ENCODE results near the gene SLC16A6. TPM values are rescaled to one million over a fixed set of nuclear protein-coding genes. Genes with fewer than 3 reads are reported as not detected.
"Not testable (repeated sequence)": the region's sequence is repeated elsewhere in the genome, so short reads cannot be mapped to it uniquely, and the experiment has no call there.

The SLC16A6 gene
- total RNA-seq, 1 experiment from 2014 or later: 0.70 TPM

DNA sequence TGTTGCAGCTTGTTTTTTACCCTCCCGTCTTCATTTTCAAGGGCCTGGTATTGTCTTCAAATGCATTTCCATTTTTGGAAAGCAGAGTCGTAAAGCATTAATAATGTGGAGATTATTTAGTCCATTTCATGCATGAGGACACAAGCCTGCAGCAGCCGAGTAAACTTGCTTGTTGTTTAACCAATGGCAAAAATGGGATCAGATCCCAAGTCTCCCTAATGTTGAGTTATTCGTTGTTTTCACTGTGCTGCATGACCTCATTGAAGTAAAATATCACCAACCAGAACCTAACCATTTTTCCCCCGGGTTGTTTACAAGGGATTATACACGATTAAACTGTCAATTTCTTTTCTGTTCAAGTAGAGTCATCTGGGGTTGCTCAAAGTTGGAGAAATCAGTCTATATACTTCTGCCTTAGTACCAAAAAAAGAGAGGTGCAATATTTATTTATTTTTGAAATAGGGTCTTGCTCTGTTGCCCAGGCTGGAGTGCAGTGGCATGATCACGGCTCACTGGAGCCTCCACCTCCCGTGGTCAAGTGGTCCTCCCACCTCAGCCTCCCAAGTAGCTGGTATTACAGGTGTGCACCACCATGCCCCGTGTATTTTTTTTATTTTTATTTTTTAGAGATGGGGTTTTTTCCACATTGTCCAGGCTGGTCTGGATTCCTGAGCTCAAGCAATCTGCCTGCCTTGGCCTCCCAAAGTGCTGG is 30.7 kb downstream of the SLC16A6 start:
- H4K20me1 ChIP-seq (ENCODE audit: insufficient read depth): no peaks in the 10 kb centered on the region
- no peaks in the 10 kb centered on the region for H3K79me2 ChIP-seq (ENCODE audit: low read depth)
- CTCF ChIA-PET: no interaction called here
- no peak for DNase-seq
- no peaks in the 10 kb centered on the region; the same call in 1 of the 2 replicates for H3F3A ChIP-seq (ENCODE audit: insufficient read depth, low read depth)
- BruUV-seq (replicated peaks): no TSS peak
- H3K27me3 ChIP-seq (ENCODE audit: insufficient read depth, low read depth): no peaks in the 10 kb centered on the region
- no peak overlapping the region for H2AFZ ChIP-seq
- no peak overlapping the region for H3K4me2 ChIP-seq
- intact Hi-C loops (cut with micrococcal nuclease; ENCODE audit: unreplicated experiment): no loop called here
- H3K36me3 ChIP-seq (ENCODE audit: low read depth): no peaks in the 10 kb centered on the region
- no peaks in the 10 kb centered on the region for H3K9me2 ChIP-seq (ENCODE audit: insufficient read depth)
- H3K9me3 ChIP-seq (ENCODE audit: insufficient read depth, low read depth): no peaks in the 10 kb centered on the region
- POLR2A ChIA-PET (ENCODE audit: unreplicated experiment): interaction anchor here (0.7 kb wide), 1 partner anchor 13 kb away, joined by 5 read pairs; no protein-coding TSS in a partner anchor
- no peak overlapping the region for H3K27ac ChIP-seq
- H3K4me3 ChIP-seq: no peak overlapping the region
- TF ChIP-seq, protein P1, sequence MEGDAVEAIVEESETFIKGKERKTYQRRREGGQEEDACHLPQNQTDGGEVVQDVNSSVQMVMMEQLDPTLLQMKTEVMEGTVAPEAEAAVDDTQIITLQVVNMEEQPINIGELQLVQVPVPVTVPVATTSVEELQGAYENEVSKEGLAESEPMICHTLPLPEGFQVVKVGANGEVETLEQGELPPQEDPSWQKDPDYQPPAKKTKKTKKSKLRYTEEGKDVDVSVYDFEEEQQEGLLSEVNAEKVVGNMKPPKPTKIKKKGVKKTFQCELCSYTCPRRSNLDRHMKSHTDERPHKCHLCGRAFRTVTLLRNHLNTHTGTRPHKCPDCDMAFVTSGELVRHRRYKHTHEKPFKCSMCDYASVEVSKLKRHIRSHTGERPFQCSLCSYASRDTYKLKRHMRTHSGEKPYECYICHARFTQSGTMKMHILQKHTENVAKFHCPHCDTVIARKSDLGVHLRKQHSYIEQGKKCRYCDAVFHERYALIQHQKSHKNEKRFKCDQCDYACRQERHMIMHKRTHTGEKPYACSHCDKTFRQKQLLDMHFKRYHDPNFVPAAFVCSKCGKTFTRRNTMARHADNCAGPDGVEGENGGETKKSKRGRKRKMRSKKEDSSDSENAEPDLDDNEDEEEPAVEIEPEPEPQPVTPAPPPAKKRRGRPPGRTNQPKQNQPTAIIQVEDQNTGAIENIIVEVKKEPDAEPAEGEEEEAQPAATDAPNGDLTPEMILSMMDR (conservative IDR thresholded peaks at IDR 0.05): no peak
- TF ChIP-seq EZH2 (IDR thresholded peaks at IDR 0.05; ENCODE audit: low read depth): no peak
- H3K4me1 ChIP-seq (replicated peaks; ENCODE audit: insufficient read depth): peaks cover 10% of the 10 kb centered on the region; the same call in 1 of the 2 replicates

DNA sequence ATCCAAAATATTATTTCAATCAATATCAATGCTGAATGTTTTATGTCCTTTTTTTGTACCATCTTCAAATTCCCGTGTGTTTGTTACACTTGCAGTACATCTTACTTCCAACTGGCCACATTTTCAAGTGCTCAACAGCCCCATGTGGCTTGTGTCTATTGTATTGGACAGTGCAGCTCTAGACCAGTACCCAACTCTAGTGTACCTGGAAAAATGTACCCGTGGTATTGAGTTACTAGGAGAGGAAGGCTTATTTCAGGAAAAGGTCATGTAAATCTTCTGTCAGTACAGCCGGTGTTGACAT is 31.3 kb downstream of the SLC16A6 start:
- H3K9me3 ChIP-seq (ENCODE audit: insufficient read depth, low read depth); H3K79me2 ChIP-seq (ENCODE audit: low read depth); H3K4me1 ChIP-seq (replicated peaks; ENCODE audit: insufficient read depth); H3F3A ChIP-seq (ENCODE audit: insufficient read depth, low read depth); H4K20me1 ChIP-seq (ENCODE audit: insufficient read depth); H3K9me2 ChIP-seq (ENCODE audit: insufficient read depth); CTCF ChIA-PET; H3K27ac ChIP-seq; H3K36me3 ChIP-seq (ENCODE audit: low read depth); BruUV-seq (replicated peaks); DNase-seq; H3K27me3 ChIP-seq (ENCODE audit: insufficient read depth, low read depth); H2AFZ ChIP-seq; H3K4me2 ChIP-seq; POLR2A ChIA-PET (ENCODE audit: unreplicated experiment); H3K4me3 ChIP-seq; intact Hi-C loops (cut with micrococcal nuclease; ENCODE audit: unreplicated experiment): not testable (repeated sequence)

DNA sequence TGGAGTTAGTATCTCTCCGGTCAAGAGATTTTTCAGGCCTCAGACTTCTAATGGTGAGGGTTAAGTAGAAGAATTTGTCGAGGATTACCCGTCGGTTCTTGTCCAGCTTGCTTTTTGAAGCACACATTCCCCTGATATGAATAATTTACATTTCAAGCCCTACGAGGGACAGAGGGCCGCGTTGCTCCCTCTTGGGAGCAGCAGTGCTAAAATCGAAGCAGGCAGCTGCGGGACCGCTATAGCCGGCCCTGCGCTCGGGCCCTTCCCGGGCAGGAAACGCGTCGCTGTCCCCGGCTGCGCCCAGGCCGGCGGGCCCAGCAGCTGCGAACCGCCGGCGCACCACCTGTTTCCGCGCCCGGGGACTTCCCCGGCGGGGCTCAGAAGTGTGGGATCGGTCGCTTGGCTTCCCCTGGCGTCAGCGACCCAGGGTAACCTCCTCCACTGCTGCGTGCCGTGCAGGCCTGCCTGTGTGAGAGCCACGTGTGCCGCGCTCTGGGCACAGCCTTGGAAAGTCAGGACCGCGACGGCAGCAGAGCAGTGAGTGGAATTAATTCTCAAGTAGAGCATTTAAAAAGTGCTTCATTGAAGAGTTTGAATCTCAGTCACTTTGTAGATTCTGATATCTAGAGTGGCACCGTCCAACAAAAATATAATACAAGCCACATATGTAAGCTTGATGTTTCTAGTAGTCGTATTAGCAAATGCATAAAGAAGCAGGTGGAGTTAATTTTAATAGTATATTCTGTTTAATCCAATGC is 31.9 kb downstream of the SLC16A6 start:
- CTCF ChIA-PET; H3K27ac ChIP-seq; H4K20me1 ChIP-seq (ENCODE audit: insufficient read depth); H3K79me2 ChIP-seq (ENCODE audit: low read depth); H2AFZ ChIP-seq; H3K4me2 ChIP-seq; H3K9me3 ChIP-seq (ENCODE audit: insufficient read depth, low read depth); H3K4me1 ChIP-seq (replicated peaks; ENCODE audit: insufficient read depth); H3K36me3 ChIP-seq (ENCODE audit: low read depth); POLR2A ChIA-PET (ENCODE audit: unreplicated experiment); H3K4me3 ChIP-seq; H3F3A ChIP-seq (ENCODE audit: insufficient read depth, low read depth); DNase-seq; BruUV-seq (replicated peaks); intact Hi-C loops (cut with micrococcal nuclease; ENCODE audit: unreplicated experiment); H3K9me2 ChIP-seq (ENCODE audit: insufficient read depth); H3K27me3 ChIP-seq (ENCODE audit: insufficient read depth, low read depth): not testable (repeated sequence)

DNA sequence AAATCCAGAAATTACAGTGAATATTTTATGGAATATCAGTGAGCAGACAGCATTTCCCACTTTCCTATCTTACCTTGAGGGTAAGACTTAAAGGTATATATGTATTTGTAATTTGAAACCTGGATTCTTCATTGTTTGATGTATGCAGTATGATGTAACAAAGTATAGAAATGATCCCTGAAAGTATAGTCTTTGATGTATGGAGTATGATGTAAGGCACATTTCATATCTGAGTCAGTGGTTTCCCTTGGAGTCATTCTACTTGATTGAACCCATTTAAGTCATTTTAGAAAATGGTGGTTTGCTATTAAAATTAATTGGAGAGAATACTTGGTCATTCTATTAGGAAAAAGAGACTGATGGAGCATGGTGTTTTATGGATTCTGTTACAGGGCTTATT is 33.0 kb downstream of the SLC16A6 start:
- DNase-seq: no peak
- Histone ChIP-seq H3K27me3 (ENCODE audit: insufficient read depth, low read depth) (no peaks in the 10 kb centered on the region), H3K9me2 (ENCODE audit: insufficient read depth) (no peaks in the 10 kb centered on the region), H3K36me3 (ENCODE audit: low read depth) (no peaks in the 10 kb centered on the region), H3K4me2 (no peak overlapping the region), H3K79me2 (ENCODE audit: low read depth) (no peaks in the 10 kb centered on the region), H3K4me3 (no peak overlapping the region), H4K20me1 (ENCODE audit: insufficient read depth) (no peaks in the 10 kb centered on the region), H2AFZ (no peak overlapping the region; the same call in 1 of the 2 replicates), H3K9me3 (ENCODE audit: insufficient read depth, low read depth) (no peaks in the 10 kb centered on the region), H3K27ac (peak overlapping the region; percentile 47; the same call in 1 of the 2 replicates), H3F3A (ENCODE audit: insufficient read depth, low read depth) (no peaks in the 10 kb centered on the region; the same call in 1 of the 2 replicates), H3K4me1 (replicated peaks; ENCODE audit: insufficient read depth) (peaks cover 6% of the 10 kb centered on the region; the same call in 1 of the 2 replicates)
- CTCF ChIA-PET: no interaction called here
- BruUV-seq (replicated peaks): no TSS peak
- POLR2A ChIA-PET (ENCODE audit: unreplicated experiment): no interaction called here
- intact Hi-C loops (cut with micrococcal nuclease; ENCODE audit: unreplicated experiment): no loop called here
- TF ChIP-seq EZH2 (IDR thresholded peaks at IDR 0.05; ENCODE audit: low read depth): no peak
- TF ChIP-seq, protein P1 (conservative IDR thresholded peaks at IDR 0.05): no peak

DNA sequence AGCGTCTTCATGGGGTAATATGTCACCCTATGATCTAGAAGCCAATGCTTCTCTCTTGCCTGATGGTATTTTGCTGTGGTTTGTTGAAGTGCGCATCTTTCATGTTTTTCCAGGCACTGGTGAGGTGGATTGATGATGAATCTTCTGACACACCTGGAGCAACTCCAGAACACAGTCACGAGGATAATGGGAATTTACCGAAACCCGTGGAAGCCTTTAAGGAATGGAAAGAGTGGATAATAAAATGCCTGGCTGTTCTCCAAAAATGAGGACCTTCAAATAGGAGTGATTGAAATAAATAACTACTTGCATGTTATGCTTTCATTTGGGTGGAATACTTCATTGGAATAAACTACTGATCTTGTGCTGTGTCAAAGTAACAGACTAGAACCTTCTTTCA is 34.2 kb downstream of the SLC16A6 start:
- H2AFZ ChIP-seq; H4K20me1 ChIP-seq (ENCODE audit: insufficient read depth); H3K36me3 ChIP-seq (ENCODE audit: low read depth); H3K79me2 ChIP-seq (ENCODE audit: low read depth); BruUV-seq (replicated peaks); H3K9me3 ChIP-seq (ENCODE audit: insufficient read depth, low read depth); H3K4me3 ChIP-seq; DNase-seq; H3K4me1 ChIP-seq (replicated peaks; ENCODE audit: insufficient read depth); H3K27me3 ChIP-seq (ENCODE audit: insufficient read depth, low read depth); H3K27ac ChIP-seq; H3K4me2 ChIP-seq; POLR2A ChIA-PET (ENCODE audit: unreplicated experiment); H3K9me2 ChIP-seq (ENCODE audit: insufficient read depth); H3F3A ChIP-seq (ENCODE audit: insufficient read depth, low read depth); intact Hi-C loops (cut with micrococcal nuclease; ENCODE audit: unreplicated experiment): not testable (repeated sequence)
- CTCF ChIA-PET: interaction anchor here (0.8 kb wide), 1 partner anchor 60 kb away, joined by 3 read pairs; no protein-coding TSS in a partner anchor

All from PC-9 (cell line).